H1 (cell line): Measurements from ENCODE around the gene SPAG8. TPM values are rescaled to one million over a fixed set of nuclear protein-coding genes. Genes with fewer than 3 reads are reported as not detected.

Source experiments
- NRF1 ChIP-seq: IDR thresholded peaks from 2 replicates; pipeline ENCODE4 v1.6.1; 2011; ENCODE audit warnings: mild to moderate bottlenecking, low read depth, low read length, improper control_type of control experiment
- RXRA ChIP-seq: IDR thresholded peaks from 2 replicates; pipeline ENCODE4 v1.6.1; 2011; ENCODE audit warnings: low read depth, mild to moderate bottlenecking, low read length, moderate library complexity; ENCODE audit not compliant: insufficient read depth
- SP2 ChIP-seq: IDR thresholded peaks from 2 replicates; pipeline ENCODE4 v1.6.1; 2012; ENCODE audit warnings: mild to moderate bottlenecking, low read length, inconsistent platforms
- polyA plus RNA-seq, 7 experiments: library from polyadenylated mRNA; depleted of rRNA in 3 of 7; stranded (reverse) in 5 of 7; unstranded in 2 of 7; fragments of >200 nt in 5 of 7; fragments of 200-250 nt in 2 of 7; gene quantifications; 1 replicate in 5 of 7; 2 replicates in 1 of 7; 4 replicates in 1 of 7; pipeline versions ENCODE4 v1.2.1 to v1.2.3, GENCODE V29; 2011 to 2013; ENCODE audit warnings: missing spikeins in 2 of 7, mixed read lengths in 2 of 7
- total RNA-seq: library from RNA; stranded (reverse); fragmentation: NEBNext Ultra II Directional; extraction: Animal tissue kit (Norgen Biotek cat#: 25700); gene quantifications from 2 replicates; pipeline ENCODE4 v1.2.1, GENCODE V29; 2021

Gene SPAG8
- total and polyA plus RNA-seq, 2 of the 8 experiments (the other 6 are each of a cell fraction or from before 2014, with no cell fraction given) = 0.37 to 0.44 TPM

- no peak for TF ChIP-seq SP2
- TF ChIP-seq NRF1 = no peak
- TF ChIP-seq RXRA = no peak
- TF ChIP-seq, all 59 proteins: peak for 0
Measured at GRCh38 chr9:35822926-35823325, 10.9 kb upstream of the SPAG8 start (continued).
